Activated CD4-positive, alpha-beta T cell treated with anti-CD3 and anti-CD28 coated beads, Interleukin-2, Interleukin-6, amounts not matched to agents 100 ng/mL and 50 ng/mL, durations not matched to agents 16 hours and 8 hours (primary cell): ENCODE measurements around the gene RAD51B.
"Not testable (repeated sequence)": the region's sequence is repeated elsewhere in the genome, so short reads cannot be mapped to it uniquely, and the experiment has no call there.

ENCODE experiments used
- DNase-seq: peaks from one replicate; pipeline ENCODE4 v3.0.0-alpha.2; 2020

Gene RAD51B

DNA sequence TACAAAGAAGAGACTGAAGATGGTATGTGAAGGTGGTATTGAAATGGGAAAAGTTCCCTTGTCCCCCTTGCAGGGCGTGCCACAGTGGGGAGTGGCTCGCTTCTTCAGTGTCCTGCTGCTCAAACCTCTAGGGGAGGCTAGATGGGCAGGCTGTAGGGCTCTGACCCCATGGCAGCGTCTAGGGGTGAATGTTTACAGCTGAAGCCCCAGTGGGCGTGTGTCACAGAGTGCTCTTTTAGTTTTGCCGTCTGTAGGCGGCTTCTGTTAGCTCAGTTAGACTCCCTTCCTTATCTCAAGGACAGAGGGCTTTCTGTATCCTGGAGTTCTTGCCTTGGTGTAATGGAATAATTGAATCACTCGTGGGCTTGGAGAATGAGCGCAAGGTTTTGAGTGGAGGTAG is 266.2 kb downstream of the RAD51B start:
- no peak for DNase-seq

DNA sequence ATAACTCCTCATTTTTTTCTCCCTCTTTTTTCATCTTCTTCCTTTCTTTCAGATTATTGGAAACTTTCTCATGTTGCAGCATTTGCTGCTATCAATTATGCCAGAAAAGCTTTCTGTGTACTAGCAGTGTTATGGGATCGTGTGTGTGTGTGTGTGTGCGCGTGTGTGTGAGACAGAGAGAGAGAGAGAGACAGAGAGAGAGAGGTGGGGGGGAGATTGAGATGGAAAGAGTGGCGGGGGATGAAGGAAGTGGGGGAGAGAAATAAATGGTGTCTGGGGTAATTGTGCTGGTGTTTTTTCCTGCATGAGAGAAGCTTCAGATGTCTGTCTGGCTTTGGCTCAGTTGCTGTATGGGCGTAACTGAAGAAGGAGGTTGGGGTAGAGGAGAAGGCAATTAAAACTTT is 268.9 kb downstream of the RAD51B start:
- no peak for DNase-seq

DNA sequence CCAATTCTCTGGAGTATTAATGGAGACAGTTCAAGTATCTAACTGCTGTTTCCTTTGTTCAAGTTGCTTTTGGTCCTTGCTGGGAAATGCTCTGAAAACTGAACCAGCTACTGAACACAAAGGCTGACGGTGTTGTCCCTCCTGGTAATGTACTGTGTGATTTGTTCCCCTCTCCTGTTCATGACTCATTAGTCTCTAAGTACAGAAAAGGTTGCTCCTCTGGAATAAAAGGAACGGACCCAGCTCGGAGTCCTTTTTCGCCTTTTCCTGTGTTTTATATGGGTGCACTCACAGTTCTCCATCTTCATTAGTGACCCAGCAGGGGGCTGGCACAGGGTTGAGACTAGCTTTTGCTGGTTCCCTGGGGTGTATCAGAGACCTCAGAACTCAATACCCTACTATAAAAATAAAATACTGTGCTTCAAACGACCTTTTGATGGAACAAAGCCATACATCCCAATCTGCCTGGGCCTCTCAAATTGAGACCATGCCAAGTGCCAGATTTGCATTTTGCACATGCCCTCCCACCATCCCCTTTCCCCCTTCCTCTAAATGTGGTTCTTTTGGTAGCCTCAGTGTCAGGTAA is 269.7 kb downstream of the RAD51B start:
- DNase-seq = no peak

DNA sequence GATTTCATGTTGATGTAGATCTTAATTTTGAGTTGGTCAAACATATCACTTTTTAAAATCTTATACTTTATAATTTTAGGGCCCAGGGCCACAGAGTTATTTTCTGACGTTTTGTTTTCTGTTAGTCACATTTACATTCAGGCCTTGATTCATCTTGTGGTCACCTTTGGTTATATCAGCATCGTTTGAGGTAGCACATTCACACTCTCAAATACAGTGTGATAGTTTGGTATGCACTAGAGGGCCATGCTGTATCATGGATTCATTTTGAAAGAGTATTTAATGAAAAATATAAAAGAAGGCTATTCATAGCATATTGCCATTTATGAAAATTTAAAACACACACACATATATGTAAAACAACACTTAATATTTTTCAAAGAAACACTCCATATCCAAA is 274.6 kb downstream of the RAD51B start:
- no peak for DNase-seq

DNA sequence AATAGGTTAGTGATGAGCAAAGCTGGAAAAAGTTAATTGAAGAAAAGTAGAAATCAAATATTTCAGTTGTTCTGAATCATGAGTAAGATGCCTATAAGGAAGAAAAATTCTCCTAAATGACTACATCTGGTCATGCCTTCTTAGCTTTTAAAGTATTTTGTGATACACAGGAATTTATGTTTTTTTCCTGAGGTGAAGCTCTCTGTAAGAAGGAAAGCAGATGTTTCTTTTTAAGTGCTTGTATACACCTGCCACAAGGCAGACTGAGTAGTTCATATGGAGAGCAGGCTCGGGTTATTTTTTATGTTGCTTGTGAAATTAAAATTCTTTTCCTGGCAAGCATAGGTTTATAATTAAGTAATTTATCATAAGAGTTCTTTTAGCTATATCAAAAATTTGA is 275.2 kb downstream of the RAD51B start:
- DNase-seq = no peak

DNA sequence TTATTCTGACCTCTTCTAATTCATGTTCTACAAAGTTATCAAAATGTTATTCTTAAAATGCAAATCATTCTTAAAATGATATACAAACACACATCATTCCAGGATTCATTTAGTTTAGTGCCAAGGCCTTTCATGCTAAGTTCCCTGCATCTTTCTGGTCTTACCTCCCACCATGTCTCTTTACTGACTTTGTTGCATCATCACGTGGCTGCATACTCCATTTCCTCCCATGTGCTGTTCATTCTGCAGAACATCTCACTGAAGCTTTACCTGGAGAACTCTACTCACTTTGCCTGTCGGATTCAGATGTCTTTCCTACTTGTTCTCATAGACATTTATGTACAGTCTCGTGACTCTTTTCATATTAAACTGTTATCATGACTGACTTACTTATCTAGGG is 278.1 kb downstream of the RAD51B start:
- no peak for DNase-seq

DNA sequence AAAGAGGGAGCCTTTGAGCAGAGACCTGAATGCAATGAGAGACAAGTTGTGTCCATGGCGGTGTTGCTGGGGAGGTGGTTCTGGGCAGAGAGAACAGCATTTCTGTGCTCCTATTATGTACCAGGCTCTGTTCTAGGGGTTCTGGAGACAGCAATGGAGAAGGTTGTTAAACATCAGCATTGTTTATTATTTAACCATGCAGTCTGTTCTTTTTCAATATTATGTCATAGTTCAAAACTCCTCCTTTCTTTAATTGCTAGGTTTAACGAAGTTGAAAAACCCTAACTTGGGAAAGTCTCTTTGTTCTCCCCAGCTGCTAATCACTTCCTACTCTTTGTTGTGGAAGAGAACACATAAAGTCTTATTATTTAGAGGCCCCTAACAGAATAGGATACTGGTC is 279.3 kb downstream of the RAD51B start:
- no peak for DNase-seq

DNA sequence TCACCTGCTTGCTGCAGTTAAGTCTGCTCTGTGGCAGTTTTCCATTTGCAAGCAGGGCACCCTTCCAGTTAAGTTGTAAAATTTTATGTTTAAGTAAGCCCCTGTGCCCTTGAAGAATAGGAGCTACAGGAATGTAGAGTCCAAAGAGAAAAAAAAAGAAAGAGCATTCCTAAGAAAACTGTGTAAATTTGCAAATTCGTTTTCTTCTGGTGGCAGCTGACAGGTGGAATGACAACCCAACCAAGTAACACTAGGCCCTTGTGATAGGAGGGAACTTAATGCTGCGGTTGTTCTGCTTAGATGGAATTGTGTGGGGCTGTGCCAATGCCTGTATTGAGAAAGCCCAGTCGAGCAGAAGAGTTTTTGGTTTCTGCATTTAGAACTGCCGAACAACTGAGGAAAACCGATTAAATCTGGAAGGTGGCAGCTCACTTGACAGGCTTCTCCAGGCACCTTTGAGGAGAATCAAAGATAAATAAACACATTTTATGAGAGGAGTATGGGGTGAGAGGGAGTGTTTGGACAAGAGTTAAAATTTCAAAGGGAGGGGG is 280.0 kb downstream of the RAD51B start:
- no peak for DNase-seq

DNA sequence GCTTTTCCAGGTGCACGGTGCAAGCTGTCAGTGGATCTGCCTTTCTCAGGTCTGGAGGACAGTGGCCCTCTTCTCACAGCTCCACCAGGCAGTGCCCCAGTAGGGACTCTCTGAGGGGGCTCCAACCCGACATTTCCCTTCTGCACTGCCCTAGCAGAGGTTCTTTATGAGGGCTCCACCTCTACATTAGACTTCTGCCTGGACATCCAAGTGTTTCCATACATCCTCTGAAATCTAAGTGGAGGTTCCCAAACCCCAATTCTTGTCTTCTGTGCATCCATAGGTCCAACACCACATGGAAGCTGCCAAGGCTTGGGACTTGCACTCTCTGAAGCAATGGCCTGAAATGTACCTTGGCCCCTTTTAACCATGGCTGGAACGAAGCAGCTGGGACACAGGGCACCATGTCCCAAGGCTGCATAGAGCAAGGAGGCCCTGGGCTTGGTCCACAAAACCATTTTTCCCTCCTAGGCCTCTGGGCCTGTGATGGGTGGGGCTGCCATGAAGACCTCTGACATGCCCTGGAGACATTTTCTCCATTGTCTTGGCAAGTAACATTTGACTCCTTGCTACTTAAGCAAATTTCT is 282.2 kb downstream of the RAD51B start:
- not testable (repeated sequence) for DNase-seq

DNA sequence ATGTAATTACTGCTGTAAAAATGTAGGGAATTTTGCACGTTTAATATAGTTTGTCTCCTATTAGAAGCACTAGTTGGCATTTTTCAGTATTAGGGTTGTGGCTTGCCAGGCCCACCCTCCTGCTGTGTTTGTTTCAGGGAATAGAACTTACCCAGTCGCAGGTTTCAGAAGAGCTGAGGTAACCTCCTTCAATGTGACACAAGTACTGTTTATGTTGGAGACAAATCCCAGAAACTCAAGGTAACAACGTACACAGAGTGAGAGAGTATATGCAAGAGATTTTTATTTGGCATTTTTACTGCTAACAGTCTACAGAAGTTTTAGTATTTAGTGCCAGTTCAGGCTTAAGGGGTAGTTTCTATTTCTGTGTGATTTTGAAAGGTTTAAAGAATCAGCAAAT is 284.3 kb downstream of the RAD51B start:
- no peak for DNase-seq

DNA sequence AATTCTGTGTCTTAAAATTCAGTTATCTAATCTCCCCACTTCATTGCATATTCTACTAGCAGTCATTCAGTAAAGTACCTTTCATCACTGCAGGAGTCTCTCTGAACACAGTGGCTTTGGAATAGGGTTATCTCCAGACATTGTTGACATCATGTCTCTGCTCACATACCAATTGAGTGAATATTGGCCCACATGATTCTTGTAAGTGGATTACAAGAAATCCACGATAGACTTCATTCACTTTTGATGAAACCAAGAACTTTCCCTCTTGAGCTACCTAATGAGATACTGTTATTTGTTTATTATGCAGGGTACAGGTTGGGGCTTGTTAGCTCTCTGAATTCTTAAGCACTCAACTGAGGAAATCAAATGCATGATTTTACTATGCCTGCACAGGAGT is 284.9 kb downstream of the RAD51B start:
- DNase-seq = no peak

DNA sequence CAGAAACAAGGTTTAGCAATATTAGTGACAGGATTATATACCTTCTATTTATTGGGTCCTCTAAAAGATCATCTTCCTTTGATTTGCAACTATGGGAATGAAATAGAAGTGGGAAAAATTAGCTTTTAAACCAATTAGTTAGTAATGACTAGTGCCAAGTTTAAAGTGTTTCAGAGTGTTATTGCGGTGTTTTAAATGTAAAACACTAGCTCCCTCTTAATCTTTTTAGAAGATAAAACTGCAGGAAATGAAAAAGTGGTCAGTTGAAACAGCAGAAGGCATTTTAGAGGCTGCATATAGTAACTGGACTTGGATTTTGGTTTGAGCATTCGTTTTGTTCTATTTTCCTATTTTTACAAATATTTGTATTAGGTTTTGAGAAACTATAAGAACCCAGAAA is 286.2 kb downstream of the RAD51B start:
- DNase-seq = no peak

DNA sequence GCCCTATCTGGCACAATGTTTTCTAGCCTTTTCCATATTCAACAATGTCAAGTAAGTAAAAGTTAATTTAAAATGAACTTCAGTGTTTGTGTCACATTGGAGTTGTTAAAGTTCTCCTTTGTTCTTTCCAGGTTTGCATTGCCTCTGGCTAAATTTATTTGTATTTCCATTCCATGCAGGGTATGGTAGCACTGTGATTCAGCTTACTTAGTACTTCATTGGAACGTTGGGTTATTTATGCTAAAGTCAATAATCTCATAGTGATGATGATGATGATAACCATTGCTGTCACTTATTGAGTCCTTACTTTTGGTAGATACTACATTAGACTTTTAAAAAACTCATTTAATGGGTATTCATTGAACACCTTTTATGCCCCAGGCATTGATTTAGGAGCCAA is 286.9 kb downstream of the RAD51B start:
- DNase-seq = no peak

DNA sequence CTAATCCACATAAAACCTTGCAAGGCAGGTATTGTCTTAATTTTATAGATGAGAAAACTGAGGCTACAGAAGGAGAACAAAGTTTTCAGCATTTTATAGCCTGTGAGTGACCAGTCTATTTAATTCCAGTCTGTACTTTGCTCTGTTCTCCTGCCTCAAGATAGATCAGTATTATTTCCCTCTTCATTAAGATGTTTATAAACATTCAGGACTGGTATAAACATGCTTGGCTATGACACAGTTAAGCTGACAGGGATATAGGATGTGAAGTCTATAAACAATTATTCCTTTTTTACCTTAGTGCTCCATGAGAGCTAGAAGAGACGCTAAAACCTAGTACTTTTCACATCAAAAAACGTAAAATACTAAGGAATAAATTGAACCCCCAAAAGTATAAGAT is 287.3 kb downstream of the RAD51B start:
- DNase-seq = no peak

DNA sequence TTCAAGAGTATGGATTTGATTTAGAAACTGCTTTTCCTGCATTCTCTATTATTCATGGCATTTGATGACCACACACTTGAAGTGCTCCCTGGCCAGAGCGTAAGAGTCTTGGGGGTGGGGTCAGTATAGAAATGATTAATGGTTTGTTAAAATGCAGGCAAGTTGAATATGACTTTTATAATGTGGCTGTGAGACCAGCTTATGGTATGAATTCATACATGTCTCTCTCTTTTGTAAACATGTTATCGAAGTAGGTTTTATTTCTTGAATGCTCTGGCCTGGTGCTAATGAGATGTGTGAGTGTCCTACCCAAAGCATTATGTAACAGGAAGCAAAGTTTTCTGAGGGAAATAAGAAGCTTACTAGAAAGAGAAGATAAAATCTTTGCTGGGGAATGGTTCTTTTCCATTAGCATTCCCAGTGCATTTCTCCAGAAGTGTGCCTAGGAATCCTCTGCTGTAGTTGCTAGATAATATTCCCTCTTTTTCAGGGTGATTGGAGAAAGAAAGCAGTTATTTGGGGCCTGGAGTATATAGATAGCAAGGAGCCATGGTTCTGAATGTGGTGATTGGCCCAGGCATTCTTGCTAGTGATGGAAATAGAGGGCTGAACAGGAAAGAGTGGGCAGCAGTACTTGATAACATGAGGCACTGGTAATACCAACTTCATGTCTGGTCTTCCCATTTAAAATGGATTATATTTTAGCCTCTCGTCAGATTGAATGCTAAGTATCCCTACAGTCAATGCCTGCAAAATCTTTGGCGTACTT is 289.7 kb downstream of the RAD51B start:
- no peak for DNase-seq

DNA sequence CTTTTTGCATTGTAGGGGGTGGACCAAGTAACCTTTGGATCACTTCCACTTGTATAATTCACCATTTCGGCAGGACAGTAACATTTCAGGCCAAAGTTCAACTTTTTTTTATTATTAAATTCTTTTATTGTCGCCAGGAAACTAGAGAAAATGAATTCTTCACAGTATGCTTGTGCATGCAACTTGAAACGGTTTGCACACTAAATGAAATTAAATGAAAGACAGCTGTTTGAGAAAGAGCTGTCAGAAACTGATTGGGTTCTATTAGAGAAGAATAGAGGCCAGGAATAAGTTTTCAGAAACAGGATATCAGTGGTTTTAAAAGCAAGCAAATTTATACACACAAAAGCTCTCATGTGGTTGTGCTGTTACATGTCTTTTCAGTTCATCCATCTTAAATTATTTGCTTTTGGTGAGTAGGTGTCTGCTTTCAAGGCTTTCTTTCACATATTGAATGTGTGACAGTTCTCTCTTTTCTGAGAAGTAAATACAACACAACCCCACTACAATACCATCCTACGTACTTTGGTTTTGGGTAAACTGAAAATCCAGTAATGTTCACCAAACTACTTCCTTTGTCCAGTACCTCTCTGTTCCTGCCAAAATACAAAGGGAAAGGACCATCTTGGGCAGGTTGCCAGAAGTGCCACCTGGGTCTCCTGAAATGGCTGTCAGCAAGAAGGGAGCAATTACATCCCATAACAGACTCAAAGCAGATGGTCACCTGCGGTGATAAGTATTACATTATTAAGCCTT is 291.7 kb downstream of the RAD51B start:
- no peak for DNase-seq

DNA sequence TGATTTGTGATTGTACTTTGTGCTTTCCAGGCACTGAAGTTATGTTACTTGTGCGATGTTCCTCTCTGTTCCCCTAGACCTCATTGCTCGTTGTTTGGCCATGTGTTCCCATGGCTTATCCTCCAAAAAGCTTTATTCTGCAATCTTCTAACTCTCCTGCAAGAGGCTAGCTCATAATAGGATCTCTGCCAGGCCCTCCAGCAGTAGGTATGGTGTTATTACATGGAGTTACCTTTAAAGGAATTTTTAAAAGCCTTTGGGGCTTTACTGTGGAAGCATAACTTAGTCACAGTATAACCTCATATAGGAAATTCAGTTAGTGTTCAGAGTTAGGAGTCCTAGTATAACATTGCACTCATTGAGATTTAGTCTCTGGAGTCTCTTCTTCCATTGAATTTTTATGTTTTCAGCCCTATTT is 292.3 kb downstream of the RAD51B start:
- no peak for DNase-seq

DNA sequence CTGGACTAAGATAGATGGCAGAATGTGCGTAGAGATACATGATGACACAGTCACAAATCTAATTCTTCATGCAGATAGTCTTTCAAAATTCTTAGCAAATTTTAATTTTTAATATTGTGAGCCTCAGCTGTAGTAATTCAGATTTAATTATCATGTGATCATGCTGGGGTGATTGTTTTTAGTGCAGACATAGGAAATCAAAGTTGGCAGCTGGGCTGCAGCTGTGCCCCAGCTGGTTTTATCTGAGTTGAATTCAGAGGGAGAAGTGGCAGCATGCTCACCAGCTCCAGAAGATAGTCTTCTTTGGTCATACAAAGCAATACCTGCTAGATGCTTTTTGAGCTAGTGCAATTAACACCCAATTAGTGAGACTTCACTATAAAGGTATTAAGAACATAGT is 292.9 kb downstream of the RAD51B start:
- DNase-seq = no peak

DNA sequence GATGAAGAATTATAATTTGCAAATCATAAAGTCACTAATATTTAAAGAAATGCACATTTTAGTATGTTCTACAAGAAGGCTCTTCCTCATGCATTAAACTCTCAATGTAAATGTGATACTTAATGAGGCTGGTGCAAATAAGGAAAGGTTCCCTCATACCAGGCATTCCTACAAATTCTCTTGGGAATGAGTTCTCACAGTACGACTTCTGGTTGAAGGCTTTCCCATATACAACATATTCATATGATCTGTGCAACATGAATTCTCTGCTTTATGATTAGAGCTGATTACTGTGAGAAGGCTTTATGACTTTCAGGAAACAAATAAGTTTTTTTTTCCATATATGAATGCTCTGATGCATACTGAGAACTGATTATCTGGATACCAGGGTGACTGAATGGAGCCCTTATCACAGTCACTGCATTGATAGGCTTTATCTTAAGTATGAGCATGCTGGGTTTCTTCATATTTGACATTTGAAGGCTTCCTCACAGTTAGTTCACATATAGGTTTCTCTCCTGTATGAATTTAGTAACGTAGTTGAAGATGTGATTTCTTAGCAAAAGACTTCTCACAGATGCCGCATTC is 293.9 kb downstream of the RAD51B start:
- no peak for DNase-seq

DNA sequence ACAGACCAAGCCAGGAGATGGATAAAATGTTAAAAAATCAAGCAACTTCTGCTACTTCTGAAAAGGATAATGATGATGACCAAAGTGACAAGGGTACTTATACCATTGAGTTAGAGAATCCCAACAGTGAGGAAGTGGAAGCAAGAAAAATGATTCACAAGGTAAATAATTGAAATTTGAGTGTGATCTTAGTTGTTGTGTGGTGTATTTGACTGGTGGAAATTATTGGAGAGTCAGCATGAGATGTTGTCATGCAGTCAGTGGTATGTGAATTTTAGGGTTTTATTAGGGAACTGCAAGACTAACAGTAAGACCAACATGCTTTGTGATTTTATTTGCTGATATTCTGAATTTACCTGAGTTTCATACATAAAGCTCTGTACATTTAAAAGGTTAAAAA is 296.4 kb downstream of the RAD51B start:
- DNase-seq = not testable (repeated sequence)

DNA sequence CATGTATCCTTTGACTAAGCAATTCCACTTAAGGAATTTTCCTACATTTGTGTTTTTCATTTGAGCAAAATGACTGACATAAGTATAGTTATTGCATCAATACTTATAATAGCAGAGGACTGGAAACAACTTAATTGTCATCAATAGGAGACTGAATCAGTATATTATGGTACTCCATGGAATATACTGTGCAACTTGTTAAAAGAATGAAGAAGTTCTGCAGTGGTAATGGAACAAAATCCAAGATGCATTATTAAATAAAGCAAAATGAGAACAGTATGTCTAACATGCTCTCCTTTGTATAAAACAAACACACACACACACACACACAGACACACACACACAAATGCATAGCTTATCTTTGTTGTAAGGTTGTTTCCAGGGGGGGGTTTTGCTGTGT is 303.1 kb downstream of the RAD51B start:
- no peak for DNase-seq

DNA sequence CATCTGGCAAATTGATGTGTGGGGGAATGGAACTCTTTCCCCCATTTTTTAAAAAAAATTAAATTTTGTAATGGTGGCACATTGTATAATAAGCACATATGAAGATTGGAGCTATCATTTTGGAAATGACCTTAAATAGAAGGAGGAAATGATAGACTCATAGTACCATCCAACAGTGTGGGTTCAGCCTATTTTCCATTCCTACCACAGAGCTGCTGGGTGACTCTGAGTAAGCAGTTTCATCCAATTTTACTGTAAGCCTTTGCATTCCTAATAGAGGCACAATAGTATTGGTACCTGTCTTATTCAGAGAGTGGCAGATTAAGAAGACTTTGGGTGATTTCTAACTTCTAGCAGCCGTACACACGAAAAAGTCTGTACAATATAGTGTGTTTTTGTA is 304.5 kb downstream of the RAD51B start:
- peak; percentile 4 for DNase-seq
